A673 (cell line): Measurements from ENCODE around the gene FOXK1.

Experiments
- CTCF ChIP-seq: fragments of 300-800, 200-600 bp; sonication (generic); conservative IDR thresholded peaks from 2 replicates; pipeline ENCODE4 v1.5.1; 2017; ENCODE audit warnings: low read depth, mild to moderate bottlenecking, antibody characterized with exemption, low read length, moderate library complexity, mixed read lengths
- EZH2 ChIP-seq: fragments of 200-600 bp; sonication (generic); IDR thresholded peaks from 2 replicates; pipeline ENCODE4 v1.6.1; 2017; ENCODE audit warnings: borderline replicate concordance, low read depth, mild to moderate bottlenecking, mixed read lengths, antibody characterized with exemption, low read length; ENCODE audit not compliant: poor library complexity, severe bottlenecking

DNA sequence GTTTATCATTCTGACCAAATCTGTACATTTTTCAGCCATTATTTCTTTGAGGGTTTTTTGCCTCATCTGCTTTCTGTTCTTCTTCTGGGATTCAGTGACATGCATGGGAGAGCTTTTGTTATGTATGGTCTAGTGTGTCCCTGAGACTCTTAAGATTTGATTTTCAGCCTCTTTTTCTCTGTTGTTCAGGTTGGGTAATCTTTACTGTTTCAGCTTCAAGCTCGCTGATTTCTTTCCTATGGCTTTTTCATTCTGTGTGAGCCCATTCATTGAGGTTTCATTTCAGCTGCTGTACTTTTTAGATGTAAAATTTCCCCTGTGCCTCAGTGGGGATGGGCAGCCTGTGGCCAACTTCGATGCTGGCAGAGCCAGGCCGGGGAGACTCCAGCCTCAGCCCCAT, 38.1 kb downstream of the FOXK1 start:
- TF ChIP-seq CTCF (no peak), EZH2 (no peak)
